MG63 (cell line): ENCODE data around the gene HECW1. TPM values are rescaled to one million over a fixed set of nuclear protein-coding genes. Genes with fewer than 3 reads are reported as not detected.
A peak's percentile ranks its signal among the peaks of the same experiment; 100 is the strongest.
"Not testable (repeated sequence)": the region's sequence is repeated elsewhere in the genome, so short reads cannot be mapped to it uniquely, and the experiment has no call there.

Source experiments
- DNase-seq: peaks from one replicate; pipeline ENCODE4 v3.0.0-alpha.2; 2020
- H3K27me3 ChIP-seq: fragments of 250-450 bp; sonication (Bioruptor Pico); 2 replicates; pipeline ENCODE4 v1.5.1; 2020; ENCODE audit warnings: mild to moderate bottlenecking, moderate library complexity
- H3K36me3 ChIP-seq: fragments of 250-450 bp; sonication (Bioruptor Pico); 2 replicates; pipeline ENCODE4 v1.5.1; 2020; ENCODE audit warnings: mild to moderate bottlenecking, moderate library complexity
- H3K4me3 ChIP-seq: fragments of 250-450 bp; sonication (Bioruptor Pico); 2 replicates; pipeline ENCODE4 v1.5.1; 2020; ENCODE audit warnings: mild to moderate bottlenecking, moderate library complexity
- H3K9me3 ChIP-seq: fragments of 250-450 bp; sonication (Bioruptor Pico); 2 replicates; pipeline ENCODE4 v1.5.1; 2020; ENCODE audit warnings: mild to moderate bottlenecking, moderate library complexity
- total RNA-seq: library from RNA; depleted of rRNA; stranded (reverse); fragments of >200 nt; shearing (Covaris generic); gene quantifications from 2 replicates; pipeline ENCODE4 v1.2.3, GENCODE V29; 2014; ENCODE audit warnings: low replicate concordance

The HECW1 gene
- total RNA-seq, 1 experiment from 2014 or later, result 18.4 TPM

DNA sequence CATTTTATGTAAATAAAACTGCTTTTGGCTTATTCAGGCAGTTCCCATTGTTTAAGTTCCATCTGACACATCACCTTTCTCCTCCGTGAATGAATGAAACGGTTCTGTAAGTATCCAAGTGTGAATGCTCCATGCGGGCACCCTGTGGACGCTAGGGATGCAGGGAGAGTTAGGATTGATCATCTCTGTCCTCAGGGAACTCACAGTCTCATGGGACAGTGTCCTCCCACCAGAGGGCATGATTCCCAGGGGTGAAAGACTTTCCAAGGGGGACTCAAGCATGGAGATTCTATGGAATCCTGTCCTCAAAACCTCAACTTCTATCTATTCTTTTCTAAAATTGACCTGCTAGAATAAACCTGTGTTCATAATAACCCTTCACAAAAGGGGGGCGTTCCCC, 98.8 kb downstream of the HECW1 start:
- Histone ChIP-seq H3K4me3 (no peak overlapping the region), H3K9me3 (no peaks in the 10 kb centered on the region), H3K36me3 (no peaks in the 10 kb centered on the region), H3K27me3 (no peaks in the 10 kb centered on the region)
- no peak for DNase-seq

DNA sequence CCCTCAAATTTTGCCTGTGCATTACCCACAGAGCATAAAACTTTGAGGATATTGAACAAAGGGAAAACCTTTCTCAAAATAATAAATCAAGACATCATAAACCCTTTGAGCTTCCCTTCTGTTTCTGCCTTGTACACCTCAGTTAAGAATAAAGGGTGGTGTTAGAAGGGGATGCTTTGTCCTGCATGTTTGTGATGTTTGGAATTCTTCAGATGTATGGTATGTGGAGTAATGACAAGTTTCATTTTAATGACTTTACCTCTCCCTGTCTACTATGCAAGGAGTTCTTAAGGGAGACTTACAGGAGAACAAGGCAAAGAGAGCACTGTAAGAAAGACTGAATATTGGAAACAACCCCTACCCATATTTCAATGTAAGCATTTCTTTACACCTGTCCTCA, 99.2 kb downstream of the HECW1 start:
- no peak for DNase-seq
- H3K27me3 ChIP-seq, result no peaks in the 10 kb centered on the region
- no peaks in the 10 kb centered on the region for H3K9me3 ChIP-seq
- no peak overlapping the region for H3K4me3 ChIP-seq
- H3K36me3 ChIP-seq, result no peaks in the 10 kb centered on the region

DNA sequence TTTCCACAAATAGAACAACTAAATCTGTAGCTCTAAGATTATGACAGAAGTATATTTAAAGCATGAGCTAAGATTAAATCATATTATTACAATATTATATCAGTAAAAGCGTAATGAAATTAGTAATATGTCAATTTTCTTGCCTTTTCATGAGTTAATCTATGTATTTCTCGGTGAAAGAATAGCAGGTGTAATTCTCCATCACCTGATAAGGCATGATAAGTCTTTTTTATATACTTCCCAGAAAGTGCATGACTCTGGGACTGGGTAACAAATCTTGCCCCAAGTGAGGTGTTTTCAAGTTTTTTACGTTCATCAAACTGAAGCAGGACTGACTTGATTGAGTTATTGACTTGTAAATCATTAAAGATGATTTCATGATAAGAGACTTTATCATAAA, 100.5 kb downstream of the HECW1 start:
- H3K4me3 ChIP-seq, result no peak overlapping the region
- H3K9me3 ChIP-seq, result no peaks in the 10 kb centered on the region
- H3K27me3 ChIP-seq, result no peaks in the 10 kb centered on the region
- H3K36me3 ChIP-seq, result no peaks in the 10 kb centered on the region
- DNase-seq, result no peak

DNA sequence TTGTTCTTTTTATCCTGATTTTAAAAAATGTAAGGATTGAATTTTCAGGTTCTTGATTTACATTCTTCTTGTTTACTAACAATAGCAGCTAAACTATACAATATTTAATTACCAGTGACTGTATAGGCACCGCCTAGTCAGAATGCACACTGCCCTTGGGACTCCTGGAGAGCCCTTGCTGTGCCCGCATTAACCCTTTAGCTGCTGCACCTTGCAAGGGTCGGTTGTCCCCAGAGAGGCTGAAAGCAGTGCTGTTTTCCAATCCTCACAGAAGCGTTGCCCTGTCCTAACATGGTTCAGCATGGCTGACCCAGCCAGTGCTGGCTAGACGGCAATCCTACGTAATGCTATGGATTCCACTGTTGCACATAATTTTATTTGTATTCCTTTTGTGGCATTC, 102.6 kb downstream of the HECW1 start:
- Histone ChIP-seq H3K4me3 (no peak overlapping the region), H3K27me3 (no peaks in the 10 kb centered on the region)
- DNase-seq, result no peak

DNA sequence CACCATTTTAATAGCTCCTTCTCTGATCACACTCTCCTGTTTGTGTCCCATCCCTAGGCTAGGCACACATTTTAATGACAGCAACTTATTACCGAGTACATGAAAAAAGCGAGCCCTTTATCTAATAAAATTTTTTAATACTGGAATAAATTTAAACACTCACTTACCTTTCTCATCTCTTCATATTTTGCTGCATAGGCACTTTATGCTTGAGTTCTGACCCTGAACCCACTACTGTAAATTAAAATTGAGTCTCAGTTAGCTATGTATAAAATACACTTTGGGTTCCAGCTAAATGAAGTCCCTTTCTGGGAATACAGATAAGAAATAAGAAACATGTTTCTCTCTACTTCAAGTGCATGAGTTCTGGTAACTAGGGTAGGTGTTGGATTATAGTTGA, 104.6 kb downstream of the HECW1 start:
- H3K27me3 ChIP-seq, result no peaks in the 10 kb centered on the region
- H3K4me3 ChIP-seq, result no peak overlapping the region

More for the DNA sequence above, 102.6 kb downstream of the HECW1 start:
- no peaks in the 10 kb centered on the region; the same call in 1 of the 2 replicates for H3K36me3 ChIP-seq
- no peaks in the 10 kb centered on the region for H3K9me3 ChIP-seq

DNA sequence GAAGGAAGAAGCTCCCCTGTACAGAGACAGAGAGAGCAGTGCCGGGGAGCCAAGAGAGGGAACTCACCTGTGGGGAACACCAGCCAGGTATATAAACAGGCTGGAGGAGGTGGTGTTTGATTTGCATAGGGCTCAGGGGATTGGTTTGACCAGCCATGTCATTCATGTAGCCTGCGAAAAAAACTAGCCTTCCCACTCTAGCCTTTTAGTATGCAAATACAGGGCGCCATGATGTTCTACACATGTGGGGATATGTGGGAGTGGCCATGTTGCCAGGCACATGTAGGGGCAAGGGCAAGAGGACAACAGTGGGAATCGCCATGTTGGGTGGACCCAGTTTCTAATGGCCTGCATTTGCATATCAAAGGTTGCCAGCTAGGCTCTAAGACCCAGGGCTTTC, 106.5 kb downstream of the HECW1 start:
- not testable (repeated sequence) for H3K27me3 ChIP-seq, H3K4me3 ChIP-seq, DNase-seq, H3K9me3 ChIP-seq, H3K36me3 ChIP-seq

More for the DNA sequence above, 104.6 kb downstream of the HECW1 start:
- Histone ChIP-seq H3K9me3 (no peaks in the 10 kb centered on the region), H3K36me3 (no peaks in the 10 kb centered on the region; the same call in 1 of the 2 replicates)
- no peak for DNase-seq

DNA sequence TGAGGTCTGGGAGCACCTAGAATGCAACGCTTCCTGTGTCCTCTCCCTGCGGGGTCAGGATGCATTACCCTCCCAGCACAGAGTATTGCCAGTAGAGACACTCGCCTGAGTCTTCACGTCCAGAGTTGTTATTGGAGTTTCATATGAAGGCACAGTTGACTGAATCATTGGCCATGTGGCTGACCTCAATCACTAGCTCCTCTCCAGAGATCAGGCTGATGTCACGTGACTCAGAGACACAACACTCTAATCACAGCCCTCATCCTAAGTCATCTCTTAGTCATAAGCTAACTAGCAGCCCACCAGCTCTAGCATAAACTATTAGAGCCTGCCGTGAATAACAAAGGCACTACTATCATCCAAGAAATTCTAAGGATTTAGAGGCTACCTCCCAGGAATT, 107.8 kb downstream of the HECW1 start:
- DNase-seq, result peak; percentile 72
- Histone ChIP-seq H3K27me3 (no peaks in the 10 kb centered on the region), H3K36me3 (no peaks in the 10 kb centered on the region; the same call in 1 of the 2 replicates), H3K9me3 (no peaks in the 10 kb centered on the region), H3K4me3 (no peak overlapping the region)

DNA sequence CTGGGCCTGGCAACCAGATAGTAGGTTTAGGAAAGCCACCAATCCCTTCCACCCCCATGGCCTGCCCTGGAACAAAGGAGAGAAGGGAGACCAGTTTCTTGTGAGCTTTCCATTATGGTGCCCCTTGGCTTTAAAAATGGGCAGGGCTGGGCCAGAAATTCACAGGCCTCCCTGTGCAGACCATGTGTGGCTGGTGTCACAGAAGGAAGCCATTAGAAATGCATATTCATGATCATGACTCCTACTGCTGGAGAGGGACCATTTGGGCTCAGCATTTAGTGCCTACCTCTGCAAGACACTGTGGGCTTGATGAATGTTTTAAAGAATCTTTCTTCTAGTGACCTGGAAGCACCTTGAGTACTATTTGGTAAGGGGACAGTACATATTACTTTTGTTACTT, 108.3 kb downstream of the HECW1 start:
- H3K36me3 ChIP-seq, result no peaks in the 10 kb centered on the region; the same call in 1 of the 2 replicates
- H3K4me3 ChIP-seq, result no peak overlapping the region
- no peaks in the 10 kb centered on the region for H3K9me3 ChIP-seq
- no peaks in the 10 kb centered on the region for H3K27me3 ChIP-seq
- DNase-seq, result no peak

DNA sequence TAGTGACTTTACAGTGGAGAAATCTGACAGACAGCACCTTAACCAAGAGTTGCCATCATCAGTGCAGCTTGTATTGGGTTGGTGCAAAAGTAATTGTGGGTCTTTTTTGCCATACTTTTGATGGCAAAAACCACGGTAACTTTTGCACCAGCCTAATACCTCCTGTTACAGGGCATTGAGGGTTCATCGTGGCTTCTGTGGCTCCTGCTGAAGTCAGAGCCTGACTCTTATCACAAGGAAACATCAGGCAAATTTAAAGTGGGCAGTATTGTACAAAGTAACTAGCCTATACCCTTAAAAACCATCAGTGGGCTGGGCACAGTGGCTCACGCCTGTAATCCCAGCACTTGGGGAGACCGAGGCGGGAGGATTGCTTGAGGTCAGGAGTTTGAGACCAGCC, 117.4 kb downstream of the HECW1 start:
- no peaks in the 10 kb centered on the region for H3K36me3 ChIP-seq
- no peak for DNase-seq
- no peaks in the 10 kb centered on the region for H3K9me3 ChIP-seq
- no peaks in the 10 kb centered on the region for H3K27me3 ChIP-seq
- no peak overlapping the region for H3K4me3 ChIP-seq

DNA sequence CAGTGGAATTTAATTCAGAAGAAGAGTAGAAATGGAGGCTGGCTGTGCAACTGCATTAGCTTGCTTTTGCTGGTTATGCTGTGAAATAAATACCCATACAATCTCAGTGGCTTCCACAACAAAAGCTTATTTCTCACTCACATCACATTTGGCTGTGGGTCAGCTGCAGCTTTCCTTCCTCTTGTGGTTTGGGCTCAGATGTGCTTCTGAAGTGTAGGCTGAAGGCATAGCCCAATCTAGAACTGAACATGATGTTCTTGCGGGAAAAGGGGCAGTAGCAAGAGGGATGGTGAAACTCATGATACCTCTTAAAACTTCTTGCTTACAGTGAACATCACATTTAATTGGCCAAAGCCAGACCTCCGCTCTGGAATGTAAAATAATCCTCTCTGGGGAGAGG, 119.9 kb downstream of the HECW1 start:
- Histone ChIP-seq H3K4me3 (no peak overlapping the region), H3K27me3 (no peaks in the 10 kb centered on the region), H3K36me3 (no peaks in the 10 kb centered on the region), H3K9me3 (no peaks in the 10 kb centered on the region)
- no peak for DNase-seq

DNA sequence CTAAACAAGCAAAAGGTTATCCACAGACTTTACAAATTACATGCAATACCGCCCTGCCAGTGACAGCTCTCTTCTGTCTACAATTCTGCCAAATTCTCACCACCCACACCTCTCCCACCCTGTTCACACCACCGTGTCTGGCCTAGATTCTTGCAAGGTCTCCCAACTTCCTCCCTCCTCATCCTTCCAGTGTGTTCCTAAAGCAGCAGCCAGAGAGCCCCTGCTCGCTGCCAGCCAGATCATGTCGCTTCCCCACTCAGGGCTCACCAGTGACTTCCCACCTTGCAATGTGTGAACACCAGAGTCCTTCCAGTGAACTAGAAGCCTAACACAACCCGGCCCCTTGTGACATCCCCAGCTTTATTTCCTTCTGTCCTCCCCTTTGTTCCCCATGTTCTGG, 121.6 kb downstream of the HECW1 start:
- no peak overlapping the region for H3K4me3 ChIP-seq
- no peaks in the 10 kb centered on the region for H3K36me3 ChIP-seq
- H3K27me3 ChIP-seq, result no peaks in the 10 kb centered on the region
- H3K9me3 ChIP-seq, result no peaks in the 10 kb centered on the region
- no peak for DNase-seq

DNA sequence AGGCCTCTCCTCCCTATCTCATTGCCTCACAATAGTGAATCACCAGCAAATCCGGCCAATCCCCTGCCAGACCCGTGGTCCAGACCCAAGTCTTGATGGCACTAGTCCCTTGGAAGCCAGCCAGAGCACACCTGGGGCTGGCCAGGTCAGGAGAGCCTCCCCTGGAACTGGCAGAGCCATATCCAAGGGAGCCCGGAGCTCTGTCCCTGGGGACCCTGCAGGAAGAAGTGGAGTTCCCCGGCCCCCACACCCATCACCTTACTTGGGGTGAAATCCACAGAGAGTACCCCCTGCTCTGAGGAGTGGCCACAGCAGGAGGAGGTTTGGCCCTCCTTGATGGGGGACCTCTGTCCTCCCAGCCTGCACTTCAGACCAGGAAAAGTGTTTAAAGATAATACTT, 122.5 kb downstream of the HECW1 start:
- H3K4me3 ChIP-seq, result no peak overlapping the region
- H3K27me3 ChIP-seq, result no peaks in the 10 kb centered on the region
- DNase-seq, result no peak
- no peaks in the 10 kb centered on the region for H3K9me3 ChIP-seq
- H3K36me3 ChIP-seq, result no peaks in the 10 kb centered on the region

DNA sequence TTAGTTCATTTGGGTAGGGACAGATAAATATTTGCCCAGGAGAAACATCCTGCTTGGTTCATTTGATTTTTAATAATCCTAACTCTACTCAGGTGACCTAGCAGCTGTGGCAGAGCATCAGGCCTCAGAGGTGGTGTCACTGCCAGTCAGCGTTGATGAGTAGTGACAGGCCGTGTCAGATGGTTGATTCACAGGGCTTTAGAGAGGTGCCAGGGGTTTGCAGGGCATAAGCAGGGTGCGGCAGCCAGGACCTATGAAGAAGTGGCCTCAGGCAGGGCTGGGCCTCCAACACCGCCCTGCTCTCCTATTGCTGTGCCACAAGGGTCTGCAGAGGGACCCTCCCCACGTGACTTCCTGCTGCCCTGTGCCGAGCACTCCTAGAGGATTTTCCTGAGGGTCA, 128.1 kb downstream of the HECW1 start:
- H3K36me3 ChIP-seq, result no peaks in the 10 kb centered on the region
- H3K27me3 ChIP-seq, result no peaks in the 10 kb centered on the region
- DNase-seq, result no peak
- no peak overlapping the region for H3K4me3 ChIP-seq
- H3K9me3 ChIP-seq, result no peaks in the 10 kb centered on the region

DNA sequence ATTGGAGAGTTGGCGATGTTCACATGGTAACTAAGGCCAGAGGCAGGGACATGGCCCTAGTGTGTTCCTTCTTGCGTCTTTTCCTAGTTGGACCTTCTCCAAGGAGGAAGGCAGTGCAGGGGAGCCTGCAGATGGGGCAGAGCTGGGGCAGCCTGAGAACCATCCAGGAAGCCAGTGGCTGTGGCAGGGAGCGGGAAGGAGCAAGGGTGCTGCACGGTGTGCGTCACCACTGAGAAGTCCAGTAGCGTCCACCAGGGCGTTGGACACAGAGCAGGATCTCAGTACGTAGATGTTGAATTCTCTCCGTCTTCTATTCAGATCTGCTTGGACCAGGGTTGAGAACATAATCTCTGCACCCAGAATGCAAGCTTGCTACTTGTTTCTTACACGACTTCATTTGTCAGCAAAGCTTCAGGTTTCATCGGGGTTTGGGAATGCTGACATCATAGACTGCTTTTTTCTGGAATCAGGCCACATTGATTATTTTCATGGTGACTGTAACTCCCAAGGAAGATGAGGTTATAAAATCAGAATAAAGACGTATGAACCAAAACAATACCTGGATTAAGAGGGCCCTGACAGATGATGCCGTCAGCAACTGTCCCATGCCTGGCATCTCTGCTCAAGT, 130.3 kb downstream of the HECW1 start:
- H3K27me3 ChIP-seq, result no peaks in the 10 kb centered on the region

DNA sequence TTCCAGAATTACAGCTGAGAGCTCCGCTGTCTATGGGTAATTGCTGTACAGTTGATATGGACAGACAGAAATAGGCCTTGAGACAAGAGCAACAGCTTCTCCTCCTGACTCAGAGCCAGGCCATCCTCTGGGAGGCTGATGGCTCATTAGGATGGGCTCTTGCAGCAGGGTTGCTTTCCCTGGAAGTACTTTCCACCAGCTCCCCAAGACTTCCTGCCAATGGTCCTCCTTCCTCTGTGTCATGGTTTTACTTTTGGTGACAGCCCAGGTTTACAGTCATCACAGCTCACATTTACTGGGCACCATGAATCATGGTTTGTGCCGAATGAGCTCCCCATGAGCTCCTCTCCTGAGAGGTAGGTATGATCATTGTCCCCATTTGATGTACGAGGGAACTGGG, 131.8 kb downstream of the HECW1 start:
- H3K9me3 ChIP-seq, result no peaks in the 10 kb centered on the region
- peak; percentile 11 for DNase-seq

More for the DNA sequence above, 130.3 kb downstream of the HECW1 start:
- no peak overlapping the region for H3K4me3 ChIP-seq
- H3K36me3 ChIP-seq, result no peaks in the 10 kb centered on the region
- DNase-seq, result no peak
- H3K9me3 ChIP-seq, result no peaks in the 10 kb centered on the region

DNA sequence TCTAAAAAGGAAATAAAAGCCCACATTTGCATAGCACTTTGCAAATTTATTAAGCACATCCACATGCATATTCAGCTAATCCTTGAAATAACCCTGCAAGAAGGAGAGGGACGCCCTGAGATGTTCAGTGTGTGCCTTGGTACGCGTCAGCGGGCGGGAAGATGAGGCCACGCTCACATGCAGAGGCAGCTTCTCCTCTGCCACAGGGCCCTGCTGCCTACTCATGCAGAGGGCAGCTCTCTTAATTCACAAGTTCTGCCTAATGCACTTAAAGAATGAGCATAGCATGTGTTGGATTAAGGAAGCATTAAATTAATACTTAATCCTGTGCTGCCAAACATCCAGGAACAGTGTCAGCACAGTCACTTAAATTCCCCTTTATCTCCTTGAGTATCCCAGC, 132.3 kb downstream of the HECW1 start:
- Histone ChIP-seq H3K36me3 (no peaks in the 10 kb centered on the region), H3K9me3 (no peaks in the 10 kb centered on the region), H3K4me3 (no peak overlapping the region), H3K27me3 (no peaks in the 10 kb centered on the region)
- no peak for DNase-seq

More for the DNA sequence above, 131.8 kb downstream of the HECW1 start:
- H3K27me3 ChIP-seq, result no peaks in the 10 kb centered on the region
- H3K4me3 ChIP-seq, result no peak overlapping the region
- H3K36me3 ChIP-seq, result no peaks in the 10 kb centered on the region

DNA sequence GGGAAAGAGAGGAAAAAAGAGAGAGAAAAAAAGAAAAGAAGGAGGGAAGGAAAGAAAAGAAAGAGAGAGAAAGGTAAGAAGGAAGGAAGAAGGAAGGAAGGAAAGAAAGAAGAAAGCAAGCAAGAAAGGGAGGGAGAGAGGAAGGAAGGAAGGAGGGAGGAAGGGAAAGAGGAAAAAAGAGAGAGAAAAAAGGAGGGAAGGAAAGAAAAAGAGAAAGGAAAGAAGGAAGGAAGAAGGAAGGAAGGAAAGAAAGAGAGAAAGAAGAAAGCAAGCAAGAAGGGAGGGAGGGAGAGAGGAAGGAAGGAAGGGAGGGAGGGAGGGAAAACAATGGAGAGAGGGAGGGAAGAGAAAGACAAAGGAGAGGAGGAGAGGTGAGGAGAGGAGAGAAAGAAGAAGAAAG, 135.3 kb downstream of the HECW1 start:
- Histone ChIP-seq H3K4me3 (no peak overlapping the region), H3K9me3 (no peaks in the 10 kb centered on the region), H3K36me3 (no peaks in the 10 kb centered on the region; the same call in 1 of the 2 replicates), H3K27me3 (no peaks in the 10 kb centered on the region)
- no peak for DNase-seq

DNA sequence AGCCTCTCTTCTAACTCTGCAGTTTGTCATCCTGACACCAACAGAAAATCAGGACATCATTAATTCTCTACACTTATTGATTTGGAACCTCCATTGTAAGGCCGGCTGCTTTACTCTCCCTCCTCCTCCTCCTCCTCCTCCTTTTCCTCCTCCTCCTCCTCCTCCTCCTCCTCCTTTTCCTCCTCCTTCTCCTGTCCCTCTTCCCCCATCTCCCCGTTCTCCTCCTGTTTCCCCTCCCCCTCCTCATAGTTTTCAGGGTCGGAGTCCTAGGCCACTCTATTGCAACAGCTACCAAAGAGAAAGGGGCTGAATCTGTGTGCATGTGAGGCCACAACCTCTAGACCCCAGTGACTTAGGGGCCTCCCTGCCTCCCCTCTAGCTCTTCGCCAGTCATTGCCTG, 136.1 kb downstream of the HECW1 start:
- H3K36me3 ChIP-seq, result no peaks in the 10 kb centered on the region; the same call in 1 of the 2 replicates
- no peaks in the 10 kb centered on the region for H3K9me3 ChIP-seq
- peak overlapping the region; percentile 51 for H3K4me3 ChIP-seq
- H3K27me3 ChIP-seq, result no peaks in the 10 kb centered on the region
- DNase-seq, result no peak
